ES-I3 (cell line): ENCODE data around the gene FSIP1.

Experiments
- H3K36me3 ChIP-seq: 2 replicates; pipeline ENCODE4 v1.6.1; 2013; ENCODE audit warnings: mild to moderate bottlenecking, low read length, control low read depth, moderate library complexity; ENCODE audit not compliant: insufficient read depth
- H3K4me1 ChIP-seq: 2 replicates; pipeline ENCODE4 v1.6.1; 2013; ENCODE audit warnings: mild to moderate bottlenecking, control low read depth, low read length; ENCODE audit not compliant: insufficient read depth
- H3K9ac ChIP-seq: 2 replicates; pipeline ENCODE4 v1.6.1; 2013; ENCODE audit warnings: low read depth, mild to moderate bottlenecking, low read length, moderate library complexity
- H3K9me3 ChIP-seq: 2 replicates; pipeline ENCODE4 v1.6.1; 2013; ENCODE audit warnings: mild to moderate bottlenecking, low read length, moderate library complexity; ENCODE audit not compliant: control insufficient read depth, insufficient read depth

Gene FSIP1

GRCh38 chr15:39661776-39662175 lies 120.9 kb downstream of the FSIP1 start:
- no peaks in the 10 kb centered on the region for H3K36me3 ChIP-seq
- no peaks in the 10 kb centered on the region for H3K9me3 ChIP-seq
- H3K4me1 ChIP-seq: peaks cover 23% of the 10 kb centered on the region
- no peak overlapping the region for H3K9ac ChIP-seq

- H3K36me3 ChIP-seq: no peaks in the 10 kb centered on the region
These were observed 123.9 kb downstream of the FSIP1 start for GRCh38 chr15:39658740-39659139.

GRCh38 chr15:39657668-39658067 lies 125.0 kb downstream of the FSIP1 start:
- Histone ChIP-seq H3K36me3 (no peaks in the 10 kb centered on the region), H3K9me3 (no peaks in the 10 kb centered on the region), H3K4me1 (no peaks in the 10 kb centered on the region), H3K9ac (no peak overlapping the region)

More at GRCh38 chr15:39658740-39659139, 123.9 kb downstream of the FSIP1 start:
- H3K9me3 ChIP-seq: no peaks in the 10 kb centered on the region
- H3K4me1 ChIP-seq: no peaks in the 10 kb centered on the region
- H3K9ac ChIP-seq: no peak overlapping the region

- H3K36me3 ChIP-seq: no peaks in the 10 kb centered on the region
- no peaks in the 10 kb centered on the region for H3K9me3 ChIP-seq
- no peaks in the 10 kb centered on the region for H3K4me1 ChIP-seq
- no peak overlapping the region for H3K9ac ChIP-seq
These were observed 125.5 kb downstream of the FSIP1 start for GRCh38 chr15:39657181-39657580.

- Histone ChIP-seq H3K4me1 (no peaks in the 10 kb centered on the region), H3K36me3 (no peaks in the 10 kb centered on the region), H3K9me3 (no peaks in the 10 kb centered on the region), H3K9ac (no peak overlapping the region)
These were observed 128.3 kb downstream of the FSIP1 start for GRCh38 chr15:39654304-39654703.

- no peaks in the 10 kb centered on the region for H3K36me3 ChIP-seq
These were observed 130.8 kb downstream of the FSIP1 start for GRCh38 chr15:39651881-39652280.

GRCh38 chr15:39651295-39651694 lies 131.3 kb downstream of the FSIP1 start:
- Histone ChIP-seq H3K9ac (no peak overlapping the region), H3K9me3 (no peaks in the 10 kb centered on the region), H3K36me3 (no peaks in the 10 kb centered on the region), H3K4me1 (no peaks in the 10 kb centered on the region)

More at GRCh38 chr15:39651881-39652280, 130.8 kb downstream of the FSIP1 start:
- H3K9ac ChIP-seq: no peak overlapping the region
- H3K4me1 ChIP-seq: no peaks in the 10 kb centered on the region
- no peaks in the 10 kb centered on the region for H3K9me3 ChIP-seq

GRCh38 chr15:39649757-39650156 lies 132.9 kb downstream of the FSIP1 start:
- no peaks in the 10 kb centered on the region for H3K4me1 ChIP-seq
- H3K9ac ChIP-seq: no peak overlapping the region
- no peaks in the 10 kb centered on the region for H3K9me3 ChIP-seq
- H3K36me3 ChIP-seq: no peaks in the 10 kb centered on the region

GRCh38 chr15:39646425-39646824 lies 136.2 kb downstream of the FSIP1 start:
- Histone ChIP-seq H3K9ac (no peak overlapping the region), H3K4me1 (peaks cover 12% of the 10 kb centered on the region), H3K36me3 (no peaks in the 10 kb centered on the region), H3K9me3 (no peaks in the 10 kb centered on the region)

GRCh38 chr15:39645976-39646257 lies 136.7 kb downstream of the FSIP1 start:
- H3K36me3 ChIP-seq: no peaks in the 10 kb centered on the region
- no peak overlapping the region for H3K9ac ChIP-seq
- H3K4me1 ChIP-seq: peaks cover 17% of the 10 kb centered on the region
- no peaks in the 10 kb centered on the region for H3K9me3 ChIP-seq

GRCh38 chr15:39645138-39645975 lies 137.3 kb downstream of the FSIP1 start:
- Histone ChIP-seq H3K36me3 (no peaks in the 10 kb centered on the region), H3K9me3 (no peaks in the 10 kb centered on the region), H3K9ac (no peak overlapping the region), H3K4me1 (peaks cover 17% of the 10 kb centered on the region)

- H3K9me3 ChIP-seq: no peaks in the 10 kb centered on the region
- H3K9ac ChIP-seq: no peak overlapping the region
- peaks cover 17% of the 10 kb centered on the region for H3K4me1 ChIP-seq
- H3K36me3 ChIP-seq: no peaks in the 10 kb centered on the region
These were observed 138.5 kb downstream of the FSIP1 start for GRCh38 chr15:39644136-39644535.

GRCh38 chr15:39643727-39644126 lies 138.9 kb downstream of the FSIP1 start:
- H3K9ac ChIP-seq: no peak overlapping the region
- no peaks in the 10 kb centered on the region for H3K36me3 ChIP-seq
- no peaks in the 10 kb centered on the region for H3K9me3 ChIP-seq
- H3K4me1 ChIP-seq: peaks cover 17% of the 10 kb centered on the region

GRCh38 chr15:39642011-39642640 lies 140.5 kb downstream of the FSIP1 start:
- Histone ChIP-seq H3K4me1 (peaks cover 17% of the 10 kb centered on the region), H3K9ac (no peak overlapping the region), H3K9me3 (no peaks in the 10 kb centered on the region), H3K36me3 (no peaks in the 10 kb centered on the region)

- Histone ChIP-seq H3K4me1 (peaks cover 17% of the 10 kb centered on the region), H3K9me3 (no peaks in the 10 kb centered on the region), H3K36me3 (no peaks in the 10 kb centered on the region), H3K9ac (no peak overlapping the region)
These were observed 141.3 kb downstream of the FSIP1 start for GRCh38 chr15:39641191-39641889.
